Vagina (tissue), 2 donors: ENCODE results near the gene SLAMF7.

Experiments used
- POLR2A ChIP-seq, 2 donors: fragments of 450-650 bp; IDR thresholded peaks; one replicate each; pipeline ENCODE4 v1.6.1; 2017; ENCODE audit warnings: antibody characterized with exemption in 2 of 2, mild to moderate bottlenecking in 2 of 2, moderate library complexity in 2 of 2
- POLR2AphosphoS5 ChIP-seq, 2 donors: sonication (generic); formaldehyde crosslinking; IDR thresholded peaks; one replicate each; pipeline ENCODE4 v1.9.0; 2017; ENCODE audit warnings: antibody characterized with exemption in 2 of 2, mild to moderate bottlenecking in 2 of 2, low read depth in 1 of 2; ENCODE audit not compliant: insufficient read depth in 1 of 2
- TF ChIP-seq, protein P1 (sequence below), 3 experiments: fragments of 450-650 bp in 2 of 3; fragments of 200-600 bp in 1 of 3; sonication (generic) in 1 of 3; IDR thresholded peaks; one replicate each; pipeline ENCODE4 v1.5.1; 2017 to 2019; ENCODE audit warnings: antibody characterized with exemption in 3 of 3, mild to moderate bottlenecking in 2 of 3, moderate library complexity in 2 of 3

DNA sequence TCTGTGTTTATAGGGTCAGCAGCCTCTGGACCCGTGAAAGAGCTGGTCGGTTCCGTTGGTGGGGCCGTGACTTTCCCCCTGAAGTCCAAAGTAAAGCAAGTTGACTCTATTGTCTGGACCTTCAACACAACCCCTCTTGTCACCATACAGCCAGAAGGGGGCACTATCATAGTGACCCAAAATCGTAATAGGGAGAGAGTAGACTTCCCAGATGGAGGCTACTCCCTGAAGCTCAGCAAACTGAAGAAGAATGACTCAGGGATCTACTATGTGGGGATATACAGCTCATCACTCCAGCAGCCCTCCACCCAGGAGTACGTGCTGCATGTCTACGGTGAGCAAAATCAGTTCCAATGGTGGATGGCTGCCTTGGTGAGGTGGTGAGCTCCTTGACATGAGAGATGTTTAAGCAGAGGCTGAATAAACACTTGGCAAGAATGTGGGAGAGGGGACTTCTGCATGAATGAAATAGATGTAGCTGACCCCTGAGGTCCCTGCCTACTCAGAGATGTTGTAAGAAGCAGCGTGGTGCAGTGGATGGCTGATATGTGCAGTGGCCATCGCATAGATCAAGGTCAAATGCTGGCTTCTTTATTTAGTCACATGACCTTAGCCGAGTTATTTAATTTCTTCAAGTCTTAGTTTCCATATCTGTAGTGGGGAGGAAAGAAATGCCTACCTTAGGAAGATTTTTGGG, 9.3 kb downstream of the SLAMF7 start:
- TF ChIP-seq, protein P1, sequence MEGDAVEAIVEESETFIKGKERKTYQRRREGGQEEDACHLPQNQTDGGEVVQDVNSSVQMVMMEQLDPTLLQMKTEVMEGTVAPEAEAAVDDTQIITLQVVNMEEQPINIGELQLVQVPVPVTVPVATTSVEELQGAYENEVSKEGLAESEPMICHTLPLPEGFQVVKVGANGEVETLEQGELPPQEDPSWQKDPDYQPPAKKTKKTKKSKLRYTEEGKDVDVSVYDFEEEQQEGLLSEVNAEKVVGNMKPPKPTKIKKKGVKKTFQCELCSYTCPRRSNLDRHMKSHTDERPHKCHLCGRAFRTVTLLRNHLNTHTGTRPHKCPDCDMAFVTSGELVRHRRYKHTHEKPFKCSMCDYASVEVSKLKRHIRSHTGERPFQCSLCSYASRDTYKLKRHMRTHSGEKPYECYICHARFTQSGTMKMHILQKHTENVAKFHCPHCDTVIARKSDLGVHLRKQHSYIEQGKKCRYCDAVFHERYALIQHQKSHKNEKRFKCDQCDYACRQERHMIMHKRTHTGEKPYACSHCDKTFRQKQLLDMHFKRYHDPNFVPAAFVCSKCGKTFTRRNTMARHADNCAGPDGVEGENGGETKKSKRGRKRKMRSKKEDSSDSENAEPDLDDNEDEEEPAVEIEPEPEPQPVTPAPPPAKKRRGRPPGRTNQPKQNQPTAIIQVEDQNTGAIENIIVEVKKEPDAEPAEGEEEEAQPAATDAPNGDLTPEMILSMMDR (IDR thresholded peaks at IDR 0.05), result no peak
- TF ChIP-seq POLR2A (IDR thresholded peaks at IDR 0.05) (no peak), POLR2AphosphoS5 (IDR thresholded peaks at IDR 0.05; ENCODE audit: insufficient read depth in 1 of 2, low read depth in 1 of 2) (no peak)
